ENCODE data around the gene GLT6D1. TPM values are rescaled to one million over a fixed set of nuclear protein-coding genes. Genes with fewer than 3 reads are reported as not detected.

The GLT6D1 gene
- total and polyA plus RNA-seq, 2 of the 8 experiments (the other 6 are each of a cell fraction or from before 2014, with no cell fraction given): 1.3 to 2.1 TPM

GRCh38 chr9:135649508-135649907, 10.2 kb upstream of the GLT6D1 start (continued):
- TF ChIP-seq EP300 (IDR thresholded peaks at IDR 0.05; ENCODE audit: borderline replicate concordance in 1 of 2, low read depth in 2 of 2, low read length in 2 of 2) (0 out of 3 replicates have a peak, but pooled peaks of 1 of the 2 experiments have one; percentile 20), POU5F1 (IDR thresholded peaks at IDR 0.05; ENCODE audit: low read depth, low read length) (peak; percentile 26; the same call in 1 of the 2 replicates), CEBPB (IDR thresholded peaks at IDR 0.05; ENCODE audit: low read depth, low read length) (no peak), RAD21 (IDR thresholded peaks at IDR 0.05 in 1 of 2, conservative IDR thresholded peaks at IDR 0.05 in 1 of 2; ENCODE audit: low read depth in 2 of 2, low read length in 2 of 2) (no peak), SP1 (IDR thresholded peaks at IDR 0.05; ENCODE audit: low read depth, low read length) (no peak)

Data from H1 (cell line).